Thoracic aorta (tissue), 2 donors: ENCODE results near the gene ATIC. TPM values are rescaled to one million over a fixed set of nuclear protein-coding genes. Genes with fewer than 3 reads are reported as not detected.
A peak's percentile ranks its signal among the peaks of the same experiment; 100 is the strongest.

Source experiments
- ATAC-seq: fragments of 150-250 bp; one replicate; pipeline ENCODE4 v1.8.0; 2017; ENCODE audit warnings: low read depth; ENCODE audit not compliant: insufficient number of reproducible peaks, low FRiP score
- DNase-seq: peaks from one replicate; pipeline ENCODE4 v3.0.0-alpha.2; 2020; ENCODE audit warnings: low spot score
- H3K27ac ChIP-seq, 2 donors: fragments of 200-600 bp; sonication (generic); 1 replicate in 1 of 2; 2 replicates in 1 of 2; pipeline ENCODE4 v1.5.1; 2016; ENCODE audit warnings: mild to moderate bottlenecking in 2 of 2, moderate library complexity in 2 of 2
- H3K27me3 ChIP-seq: fragments of 200-600 bp; sonication (generic); replicated peaks from 2 replicates; pipeline ENCODE4 v1.6.0; 2016; ENCODE audit warnings: mild to moderate bottlenecking; ENCODE audit not compliant: insufficient read depth
- H3K36me3 ChIP-seq: fragments of 200-600 bp; sonication (generic); one replicate; pipeline ENCODE4 v1.5.1; 2016
- H3K4me1 ChIP-seq, 2 donors: fragments of 200-600 bp; sonication (generic); 1 replicate in 1 of 2; 2 replicates in 1 of 2; pipeline versions ENCODE4 v1.5.1 to v1.6.0; 2016; ENCODE audit warnings: low read depth in 2 of 2, mild to moderate bottlenecking in 1 of 2; ENCODE audit not compliant: control insufficient read depth in 1 of 2
- H3K4me3 ChIP-seq: fragments of 200-600 bp; sonication (generic); 2 replicates; pipeline ENCODE4 v1.5.1; 2016; ENCODE audit warnings: mild to moderate bottlenecking
- H3K9me3 ChIP-seq: fragments of 200-600 bp; sonication (generic); 2 replicates; pipeline ENCODE4 v1.5.1; 2016
- total RNA-seq, 2 donors: library from RNA; depleted of rRNA; stranded (reverse); fragments of >200 nt; gene quantifications; one replicate each; pipeline versions ENCODE4 v1.1.0 to v1.2.3, GENCODE V29; 2016
- TF ChIP-seq, protein P1 (sequence below): fragments of 200-600 bp; sonication (generic); IDR thresholded peaks from one replicate; pipeline ENCODE4 v1.5.1; 2019; ENCODE audit warnings: antibody characterized with exemption

Gene ATIC
- total RNA-seq, 2 donors from 2014 or later: 26.3 to 30.2 TPM

DNA sequence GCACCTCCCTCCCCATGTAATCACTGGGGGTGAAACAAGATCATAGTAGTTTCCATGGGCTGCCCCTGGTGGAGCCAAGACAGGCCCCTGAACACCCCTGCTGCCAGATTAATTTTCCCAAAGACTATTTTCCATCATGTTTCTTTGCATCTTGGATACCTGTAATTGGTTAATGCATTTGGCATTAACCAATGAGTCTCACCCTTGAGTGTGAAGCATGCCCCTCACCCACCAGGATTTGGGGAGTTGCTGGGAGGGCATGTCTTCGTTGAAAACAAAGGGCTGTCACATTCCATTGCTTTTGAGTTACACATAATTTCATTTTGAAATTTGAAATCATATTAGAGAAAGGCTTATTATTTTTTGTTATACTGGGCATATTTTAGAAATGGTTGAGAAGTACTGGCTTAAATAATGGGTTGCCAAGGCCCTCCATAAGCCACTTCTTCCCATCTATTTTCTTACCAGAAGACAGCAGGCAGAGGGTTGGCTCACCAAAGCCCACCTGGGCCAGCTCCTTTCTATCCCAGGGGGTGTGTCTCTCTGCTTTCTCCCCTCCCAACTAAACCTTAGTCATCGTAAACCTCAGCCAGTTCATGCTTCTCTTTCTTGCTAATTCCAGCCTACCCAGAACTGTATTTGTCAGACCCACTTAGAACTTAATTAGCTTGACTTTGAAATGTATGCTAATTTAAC lies 51.8 kb downstream of the ATIC start:
- TF ChIP-seq, protein P1, sequence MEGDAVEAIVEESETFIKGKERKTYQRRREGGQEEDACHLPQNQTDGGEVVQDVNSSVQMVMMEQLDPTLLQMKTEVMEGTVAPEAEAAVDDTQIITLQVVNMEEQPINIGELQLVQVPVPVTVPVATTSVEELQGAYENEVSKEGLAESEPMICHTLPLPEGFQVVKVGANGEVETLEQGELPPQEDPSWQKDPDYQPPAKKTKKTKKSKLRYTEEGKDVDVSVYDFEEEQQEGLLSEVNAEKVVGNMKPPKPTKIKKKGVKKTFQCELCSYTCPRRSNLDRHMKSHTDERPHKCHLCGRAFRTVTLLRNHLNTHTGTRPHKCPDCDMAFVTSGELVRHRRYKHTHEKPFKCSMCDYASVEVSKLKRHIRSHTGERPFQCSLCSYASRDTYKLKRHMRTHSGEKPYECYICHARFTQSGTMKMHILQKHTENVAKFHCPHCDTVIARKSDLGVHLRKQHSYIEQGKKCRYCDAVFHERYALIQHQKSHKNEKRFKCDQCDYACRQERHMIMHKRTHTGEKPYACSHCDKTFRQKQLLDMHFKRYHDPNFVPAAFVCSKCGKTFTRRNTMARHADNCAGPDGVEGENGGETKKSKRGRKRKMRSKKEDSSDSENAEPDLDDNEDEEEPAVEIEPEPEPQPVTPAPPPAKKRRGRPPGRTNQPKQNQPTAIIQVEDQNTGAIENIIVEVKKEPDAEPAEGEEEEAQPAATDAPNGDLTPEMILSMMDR: no peak
- Histone ChIP-seq H3K27me3 (no peaks in the 10 kb centered on the region), H3K4me3 (no peak overlapping the region), H3K9me3 (no peaks in the 10 kb centered on the region), H3K27ac (no peak overlapping the region), H3K4me1 (no peaks in the 10 kb centered on the region), H3K36me3 (peaks cover 78% of the 10 kb centered on the region)
- DNase-seq (no peak), ATAC-seq (no peak)

DNA sequence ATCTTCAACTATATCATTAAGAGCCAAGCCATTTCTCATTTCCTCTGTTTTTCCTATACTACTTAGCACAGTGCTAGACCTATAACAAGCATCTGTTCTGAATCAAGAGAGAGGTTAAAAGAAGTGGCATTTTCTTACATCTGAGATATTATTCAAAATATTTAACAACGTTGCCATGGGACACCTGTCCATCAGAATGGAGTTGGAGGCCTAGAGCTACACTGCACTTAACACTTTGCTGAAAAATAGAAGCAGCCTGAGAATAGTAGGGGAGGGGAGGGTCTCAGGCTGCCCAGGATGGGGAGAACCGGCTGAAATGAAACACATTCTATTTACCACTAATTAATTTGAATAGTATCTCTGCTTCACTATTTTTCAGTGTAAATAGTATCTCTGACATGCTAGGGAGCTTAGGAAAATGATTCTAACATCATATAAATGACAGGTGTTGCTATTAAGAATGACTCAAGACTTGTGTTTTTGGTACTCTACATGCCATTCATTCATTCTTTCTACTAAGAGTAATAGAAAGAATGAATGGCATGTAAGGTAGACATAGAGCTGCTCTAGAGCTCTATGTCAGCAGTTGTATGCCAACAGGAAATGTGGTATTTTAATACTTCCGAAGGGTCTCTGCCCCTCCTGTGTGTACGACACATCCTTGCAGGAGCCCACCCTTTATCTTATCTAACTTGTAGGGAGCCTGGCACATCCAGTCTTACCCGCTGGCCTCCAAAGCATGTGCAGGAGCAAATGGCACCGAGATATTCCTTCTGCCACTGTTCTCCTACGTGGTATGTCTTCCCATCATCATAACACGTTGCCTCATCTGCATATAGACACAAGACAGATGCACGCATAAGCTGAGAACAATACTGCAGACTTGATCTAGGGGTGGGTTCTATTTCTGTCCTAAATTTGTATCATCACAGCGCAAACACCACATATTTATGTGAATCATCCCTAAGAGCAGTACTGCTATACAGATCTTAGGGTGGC lies 52.6 kb downstream of the ATIC start:
- H3K4me1 ChIP-seq: no peaks in the 10 kb centered on the region
- DNase-seq: no peak
- peak overlapping the region in 1 of 2 donors; percentile 18 for H3K27ac ChIP-seq
- ATAC-seq: no peak
- TF ChIP-seq, protein P1: no peak
- H3K36me3 ChIP-seq: peaks cover 82% of the 10 kb centered on the region
- no peaks in the 10 kb centered on the region for H3K9me3 ChIP-seq
- H3K27me3 ChIP-seq: no peaks in the 10 kb centered on the region
- no peak overlapping the region for H3K4me3 ChIP-seq

DNA sequence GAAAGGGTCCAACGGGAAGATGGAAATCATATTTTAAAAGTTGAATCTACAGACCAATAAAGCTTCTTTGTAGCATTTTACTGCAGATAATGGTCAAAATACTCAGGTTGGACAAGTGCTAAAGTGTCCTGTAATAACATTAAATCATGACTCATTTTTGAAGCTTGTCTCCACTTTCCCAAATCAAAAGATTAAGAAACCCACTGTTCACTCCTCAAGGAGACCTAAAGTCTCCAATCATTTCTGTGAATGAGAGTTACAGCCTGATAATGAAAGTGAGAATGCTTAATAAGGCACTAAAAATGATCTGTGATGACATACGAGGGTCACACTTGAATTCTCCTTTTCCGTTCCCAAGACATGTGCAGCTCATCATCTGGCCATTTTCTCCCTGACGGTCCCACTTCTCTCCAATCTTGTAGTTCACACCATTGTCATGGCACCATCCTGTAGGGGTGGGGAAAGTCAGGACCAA lies 53.4 kb downstream of the ATIC start:
- peaks cover 82% of the 10 kb centered on the region for H3K36me3 ChIP-seq
- peak overlapping the region in 1 of 2 donors; percentile 18 for H3K27ac ChIP-seq
- ATAC-seq (no peak), DNase-seq (no peak)
- no peaks in the 10 kb centered on the region for H3K9me3 ChIP-seq
- no peaks in the 10 kb centered on the region for H3K27me3 ChIP-seq
- TF ChIP-seq, protein P1: no peak
- no peaks in the 10 kb centered on the region for H3K4me1 ChIP-seq
- no peak overlapping the region for H3K4me3 ChIP-seq

DNA sequence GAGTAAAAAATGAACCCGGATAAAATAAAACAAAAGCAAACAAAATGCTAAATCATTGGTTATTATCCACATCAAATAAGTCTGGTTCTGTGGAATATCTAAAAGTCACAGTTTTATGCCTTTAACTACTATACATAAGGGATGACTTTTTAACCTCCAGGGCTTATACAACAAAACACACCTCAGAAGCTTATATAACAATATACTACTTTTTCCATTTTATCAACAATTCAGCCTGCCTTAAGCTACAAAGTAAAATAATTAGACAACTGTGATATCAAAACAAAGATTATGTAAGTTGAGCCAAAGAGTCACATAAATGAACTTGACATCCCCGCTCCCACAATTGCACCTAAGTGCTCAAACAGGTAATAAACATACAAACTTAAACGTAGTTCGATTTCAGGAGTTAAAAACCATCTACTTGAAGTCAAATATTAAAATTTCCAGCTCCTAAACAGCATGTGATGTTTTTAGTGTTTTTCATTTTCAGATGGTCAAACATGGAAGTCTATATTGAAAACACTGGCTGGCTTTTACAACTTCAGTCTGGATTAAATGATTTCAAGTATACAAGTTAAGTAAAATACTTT lies 54.7 kb downstream of the ATIC start:
- Histone ChIP-seq H3K9me3 (no peaks in the 10 kb centered on the region), H3K4me1 (no peaks in the 10 kb centered on the region), H3K36me3 (peaks cover 81% of the 10 kb centered on the region), H3K27ac (no peak overlapping the region), H3K4me3 (no peak overlapping the region), H3K27me3 (no peaks in the 10 kb centered on the region)
- ATAC-seq: no peak
- no peak for DNase-seq
- TF ChIP-seq, protein P1: no peak
